HepG2 (cell line): Measurements from ENCODE around the gene SF3B6. TPM values are rescaled to one million over a fixed set of nuclear protein-coding genes. Genes with fewer than 3 reads are reported as not detected.
A peak's percentile ranks its signal among the peaks of the same experiment; 100 is the strongest.

Source experiments
- GPN1 ChIP-seq: sonication (generic); formaldehyde crosslinking; IDR thresholded peaks from 2 replicates; pipeline ENCODE4 v1.5.1; 2020; ENCODE audit warnings: missing genetic modification reagents, borderline replicate concordance
- HDAC1 ChIP-seq: sonication (generic); formaldehyde crosslinking; IDR thresholded peaks from 2 replicates; pipeline ENCODE4 v1.5.1; 2020; ENCODE audit warnings: mild to moderate bottlenecking, missing genetic modification reagents
- HOXA9 ChIP-seq: sonication (generic); formaldehyde crosslinking; IDR thresholded peaks from 2 replicates; pipeline ENCODE4 v1.8.1; 2022; ENCODE audit warnings: missing genetic modification reagents, mild to moderate bottlenecking, moderate library complexity, borderline replicate concordance
- ISX ChIP-seq: sonication (generic); formaldehyde crosslinking; conservative IDR thresholded peaks from 2 replicates; pipeline ENCODE4 v1.5.0; 2020; ENCODE audit warnings: missing genetic modification reagents
- NFE2L1 ChIP-seq: sonication (generic); formaldehyde crosslinking; IDR thresholded peaks from 2 replicates; pipeline ENCODE4 v1.4.0; 2020; ENCODE audit warnings: missing genetic modification reagents, mild to moderate bottlenecking, borderline replicate concordance
- NFKBIZ ChIP-seq: IDR thresholded peaks from 2 replicates; pipeline ENCODE4 v1.6.1; 2018; ENCODE audit warnings: missing genetic modification reagents, missing compliant biosample characterization
- RAD21 ChIP-seq: fragments of 450-650 bp; formaldehyde crosslinking; IDR thresholded peaks from 2 replicates; pipeline ENCODE4 v1.5.0; 2020; ENCODE audit warnings: mild to moderate bottlenecking
- RFXAP ChIP-seq: sonication (generic); formaldehyde crosslinking; IDR thresholded peaks from 2 replicates; pipeline ENCODE4 v1.4.0; 2020; ENCODE audit warnings: missing genetic modification reagents, borderline replicate concordance
- RXRA ChIP-seq: sonication (generic); formaldehyde crosslinking; IDR thresholded peaks from 2 replicates; pipeline ENCODE4 v1.5.1; 2020; ENCODE audit warnings: missing genetic modification reagents
- SETDB1 ChIP-seq: sonication (generic); formaldehyde crosslinking; IDR thresholded peaks from 2 replicates; pipeline ENCODE4 v1.5.1; 2020; ENCODE audit warnings: missing genetic modification reagents, mild to moderate bottlenecking, borderline replicate concordance
- TEAD3 ChIP-seq: optimal IDR thresholded peaks from 2 replicates; pipeline ENCODE3; 2016; ENCODE audit warnings: borderline replicate concordance
- TEF ChIP-seq: sonication (generic); formaldehyde crosslinking; IDR thresholded peaks from 2 replicates; pipeline ENCODE4 v1.5.0; 2020; ENCODE audit warnings: missing genetic modification reagents
- ZBTB7A ChIP-seq: sonication (generic); formaldehyde crosslinking; IDR thresholded peaks from 2 replicates; pipeline ENCODE4 v1.8.0; 2022; ENCODE audit warnings: mild to moderate bottlenecking, missing genetic modification reagents
- ZMAT3 ChIP-seq: sonication (generic); formaldehyde crosslinking; conservative IDR thresholded peaks from 2 replicates; pipeline ENCODE4 v1.7.0; 2021; ENCODE audit warnings: missing genetic modification reagents
- ZMYM2 ChIP-seq: sonication (generic); formaldehyde crosslinking; IDR thresholded peaks from 2 replicates; pipeline ENCODE4 v1.8.0; 2022; ENCODE audit warnings: mild to moderate bottlenecking, missing genetic modification reagents
- ZNF124 ChIP-seq: sonication (generic); formaldehyde crosslinking; IDR thresholded peaks from 2 replicates; pipeline ENCODE4 v1.4.0; 2020; ENCODE audit warnings: missing genetic modification reagents
- ZNF292 ChIP-seq: sonication (generic); formaldehyde crosslinking; IDR thresholded peaks from 2 replicates; pipeline ENCODE4 v1.8.1; 2022; ENCODE audit warnings: mild to moderate bottlenecking, low read depth, missing genetic modification reagents, borderline replicate concordance
- ZNF337 ChIP-seq: sonication (generic); formaldehyde crosslinking; IDR thresholded peaks from 2 replicates; pipeline ENCODE4 v1.5.1; 2020; ENCODE audit warnings: missing genetic modification reagents, low read depth, mild to moderate bottlenecking, borderline replicate concordance
- ZNF441 ChIP-seq: sonication (generic); formaldehyde crosslinking; IDR thresholded peaks from 2 replicates; pipeline ENCODE4 v1.7.0; 2021; ENCODE audit warnings: missing genetic modification reagents, borderline replicate concordance
- ZNF543 ChIP-seq: sonication (generic); formaldehyde crosslinking; IDR thresholded peaks from 2 replicates; pipeline ENCODE4 v1.4.0; 2020; ENCODE audit warnings: mild to moderate bottlenecking, missing genetic modification reagents
- ZNF577 ChIP-seq: sonication (generic); formaldehyde crosslinking; IDR thresholded peaks from 2 replicates; pipeline ENCODE4 v1.4.0; 2020; ENCODE audit warnings: mild to moderate bottlenecking, low read depth, missing genetic modification reagents, borderline replicate concordance
- ZNF598 ChIP-seq: sonication (generic); formaldehyde crosslinking; IDR thresholded peaks from 2 replicates; pipeline ENCODE4 v1.5.1; 2020; ENCODE audit warnings: mild to moderate bottlenecking, missing genetic modification reagents, borderline replicate concordance
- ZNF713 ChIP-seq: sonication (generic); formaldehyde crosslinking; IDR thresholded peaks from 2 replicates; pipeline ENCODE4 v1.4.0; 2020; ENCODE audit warnings: mild to moderate bottlenecking, missing genetic modification reagents
- ZNF781 ChIP-seq: sonication (generic); formaldehyde crosslinking; IDR thresholded peaks from 2 replicates; pipeline ENCODE4 v1.5.1; 2020; ENCODE audit warnings: borderline replicate concordance, mild to moderate bottlenecking, missing genetic modification reagents; ENCODE audit errors: not compliant biosample characterization
- ZSCAN9 ChIP-seq: IDR thresholded peaks from 2 replicates; pipeline ENCODE4 v1.6.1; 2016; ENCODE audit warnings: borderline replicate concordance
- polyA plus RNA-seq, 8 experiments: library from polyadenylated mRNA; depleted of rRNA in 3 of 8; stranded (reverse) in 7 of 8; unstranded in 1 of 8; fragments of >200 nt; fragmentation: Illumina TruSeq in 4 of 8; extraction: Trizol in 4 of 8; gene quantifications; 2 replicates each; pipeline versions ENCODE4 v1.2.1 to v1.2.3, GENCODE V29; 2011 to 2016; ENCODE audit warnings: low read depth in 4 of 8, missing spikeins in 1 of 8, mixed read lengths in 1 of 8; ENCODE audit not compliant: insufficient read depth in 1 of 8
- total RNA-seq, 5 experiments: library from RNA; depleted of rRNA; stranded (reverse); fragments of >200 nt; fragmentation: Illumina TruSeq; extraction: Trizol; gene quantifications; 2 replicates each; pipeline ENCODE4 v1.2.3, GENCODE V29; 2016; ENCODE audit warnings: low read depth in 1 of 5
- TF ChIP-seq, protein P1 (sequence below): sonication (generic); formaldehyde crosslinking; IDR thresholded peaks from 2 replicates; pipeline ENCODE4 v1.4.0; 2020; ENCODE audit warnings: mild to moderate bottlenecking, low read depth, missing genetic modification reagents
- TF ChIP-seq, protein P2 (sequence below): IDR thresholded peaks from 2 replicates; pipeline ENCODE4 v1.6.1; 2016; ENCODE audit warnings: mild to moderate bottlenecking

Gene SF3B6
- total and polyA plus RNA-seq, 2 of the 13 experiments (the other 11 are each of a cell fraction or from before 2014, with no cell fraction given): 177 to 182 TPM

DNA sequence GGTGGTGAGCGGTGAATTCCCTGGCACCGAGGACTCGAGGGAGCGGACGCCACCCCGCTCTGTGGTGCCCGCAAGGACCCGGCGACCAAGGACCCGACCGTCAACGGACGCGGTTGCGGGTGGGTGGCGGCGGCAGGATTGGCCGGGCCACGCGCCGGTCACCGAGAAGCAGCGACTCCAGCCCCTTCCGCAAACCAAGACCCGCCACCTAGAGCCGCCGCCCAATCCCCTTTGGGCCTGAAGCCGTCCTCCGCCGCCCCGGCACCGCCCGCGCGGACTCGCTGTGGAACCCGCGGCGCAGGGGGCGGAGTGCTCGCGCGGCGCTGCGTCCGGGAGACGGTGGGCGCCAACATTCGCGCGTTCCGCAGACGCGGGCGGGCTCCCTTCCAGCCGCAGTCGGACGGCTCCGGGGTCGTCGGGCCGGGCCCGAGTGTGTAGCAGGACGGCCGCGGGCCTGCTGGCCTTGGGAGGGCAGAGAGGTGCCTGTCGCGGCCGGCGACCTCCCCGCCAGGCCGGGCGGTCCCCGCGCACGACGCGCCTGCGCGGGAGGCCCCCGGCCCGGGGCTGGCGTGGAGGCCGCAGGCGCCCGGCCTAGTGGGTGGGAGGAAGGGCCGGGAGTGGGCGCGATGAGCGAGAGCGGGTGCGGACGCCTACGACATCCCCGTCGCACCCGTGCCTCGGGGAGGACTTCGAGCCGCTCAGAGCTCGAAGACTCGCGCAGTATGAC is 47.2 kb upstream of the SF3B6 start, which contains the start of the genes FAM228B and PFN4 (continued):
- TF ChIP-seq, protein P1, sequence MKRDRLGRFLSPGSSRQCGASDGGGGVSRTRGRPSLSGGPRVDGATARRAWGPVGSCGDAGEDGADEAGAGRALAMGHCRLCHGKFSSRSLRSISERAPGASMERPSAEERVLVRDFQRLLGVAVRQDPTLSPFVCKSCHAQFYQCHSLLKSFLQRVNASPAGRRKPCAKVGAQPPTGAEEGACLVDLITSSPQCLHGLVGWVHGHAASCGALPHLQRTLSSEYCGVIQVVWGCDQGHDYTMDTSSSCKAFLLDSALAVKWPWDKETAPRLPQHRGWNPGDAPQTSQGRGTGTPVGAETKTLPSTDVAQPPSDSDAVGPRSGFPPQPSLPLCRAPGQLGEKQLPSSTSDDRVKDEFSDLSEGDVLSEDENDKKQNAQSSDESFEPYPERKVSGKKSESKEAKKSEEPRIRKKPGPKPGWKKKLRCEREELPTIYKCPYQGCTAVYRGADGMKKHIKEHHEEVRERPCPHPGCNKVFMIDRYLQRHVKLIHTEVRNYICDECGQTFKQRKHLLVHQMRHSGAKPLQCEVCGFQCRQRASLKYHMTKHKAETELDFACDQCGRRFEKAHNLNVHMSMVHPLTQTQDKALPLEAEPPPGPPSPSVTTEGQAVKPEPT (CRISPR knock-in tag): peak; percentile 90
- TF ChIP-seq ZNF292 (CRISPR knock-in tag) (no peak), ZNF781 (no peak), ZNF124 (peak; percentile 65; the same call in 1 of the 2 replicates), ZNF577 (CRISPR knock-in tag) (no peak), ZMAT3 (CRISPR knock-in tag) (peak; percentile 61), ZNF598 (CRISPR knock-in tag) (no peak), ZMYM2 (CRISPR knock-in tag) (peak; percentile 89), RFXAP (CRISPR knock-in tag) (no peak; the same call in 1 of the 2 replicates), RAD21 (CRISPR knock-in tag) (peak; percentile 64), ZBTB7A (CRISPR knock-in tag) (0 out of 2 replicates have a peak, but pooled peaks have one; percentile 8), ZNF337 (CRISPR knock-in tag) (0 out of 2 replicates have a peak, but pooled peaks have one; percentile 9), GPN1 (CRISPR knock-in tag) (no peak), RXRA (CRISPR knock-in tag) (peak; percentile 72; the same call in 1 of the 2 replicates), NFKBIZ (CRISPR knock-in tag) (peak; percentile 52; the same call in 1 of the 2 replicates), ZNF713 (CRISPR knock-in tag) (0 out of 2 replicates have a peak, but pooled peaks have one; percentile 38), ZNF441 (peak; percentile 77; the same call in 1 of the 2 replicates), TEAD3 (no peak), SETDB1 (CRISPR knock-in tag) (no peak), NFE2L1 (CRISPR knock-in tag) (peak; percentile 63; the same call in 1 of the 2 replicates), ZSCAN9 (CRISPR knock-in tag) (no peak), HOXA9 (CRISPR knock-in tag) (no peak; the same call in 1 of the 2 replicates), ZNF543 (CRISPR knock-in tag) (peak; percentile 57; the same call in 1 of the 2 replicates), TEF (CRISPR knock-in tag) (peak; percentile 48; the same call in 1 of the 2 replicates), ISX (no peak), HDAC1 (CRISPR knock-in tag) (peak; percentile 84)
- TF ChIP-seq, protein P2, sequence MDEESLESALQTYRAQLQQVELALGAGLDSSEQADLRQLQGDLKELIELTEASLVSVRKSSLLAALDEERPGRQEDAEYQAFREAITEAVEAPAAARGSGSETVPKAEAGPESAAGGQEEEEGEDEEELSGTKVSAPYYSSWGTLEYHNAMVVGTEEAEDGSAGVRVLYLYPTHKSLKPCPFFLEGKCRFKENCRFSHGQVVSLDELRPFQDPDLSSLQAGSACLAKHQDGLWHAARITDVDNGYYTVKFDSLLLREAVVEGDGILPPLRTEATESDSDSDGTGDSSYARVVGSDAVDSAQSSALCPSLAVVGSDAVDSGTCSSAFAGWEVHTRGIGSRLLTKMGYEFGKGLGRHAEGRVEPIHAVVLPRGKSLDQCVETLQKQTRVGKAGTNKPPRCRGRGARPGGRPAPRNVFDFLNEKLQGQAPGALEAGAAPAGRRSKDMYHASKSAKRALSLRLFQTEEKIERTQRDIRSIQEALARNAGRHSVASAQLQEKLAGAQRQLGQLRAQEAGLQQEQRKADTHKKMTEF (CRISPR knock-in tag): peak; percentile 52; the same call in 1 of the 2 replicates
